Nephron progenitor cell (in vitro differentiated cells): ENCODE data around the gene KCNQ1OT1.

ENCODE experiments used
- DNase-seq: peaks from one replicate; pipeline ENCODE4 v3.0.0; 2021
- H3K27ac Mint-ChIP-seq: 2 replicates; pipeline ENCODE4 v1.8.0; 2021; ENCODE audit warnings: mild to moderate bottlenecking, moderate library complexity, mixed read lengths
- H3K27me3 Mint-ChIP-seq: 2 replicates; pipeline ENCODE4 v1.8.0; 2021; ENCODE audit warnings: mild to moderate bottlenecking, low read depth, mixed read lengths; ENCODE audit not compliant: poor library complexity
- H3K36me3 Mint-ChIP-seq: 2 replicates; pipeline ENCODE4 v1.8.0; 2021; ENCODE audit warnings: low read depth, mixed read lengths
- H3K4me1 Mint-ChIP-seq: 2 replicates; pipeline ENCODE4 v1.8.0; 2021; ENCODE audit warnings: mixed read lengths
- H3K4me3 Mint-ChIP-seq: 2 replicates; pipeline ENCODE4 v1.8.0; 2021; ENCODE audit warnings: mild to moderate bottlenecking, moderate library complexity, mixed read lengths
- H3K9me3 Mint-ChIP-seq: 2 replicates; pipeline ENCODE4 v1.8.0; 2021; ENCODE audit warnings: mild to moderate bottlenecking, moderate library complexity, mixed read lengths
- CTCF ChIP-seq: fragments of 200-600 bp; sonication (generic); IDR thresholded peaks from 2 replicates; pipeline ENCODE4 v1.5.0; 2021; ENCODE audit warnings: antibody characterized with exemption

The KCNQ1OT1 gene

GRCh38 chr11:2679011-2679676, 20.6 kb downstream of the KCNQ1OT1 start:
- no peaks in the 10 kb centered on the region for H3K9me3 Mint-ChIP-seq
- H3K27ac Mint-ChIP-seq: no peak overlapping the region

GRCh38 chr11:2678396-2678795, 21.4 kb downstream of the KCNQ1OT1 start:
- H3K27ac Mint-ChIP-seq: no peak overlapping the region
- no peak for DNase-seq
- H3K4me3 Mint-ChIP-seq: no peak overlapping the region
- H3K4me1 Mint-ChIP-seq: peaks cover 36% of the 10 kb centered on the region
- H3K36me3 Mint-ChIP-seq: peaks cover 18% of the 10 kb centered on the region
- TF ChIP-seq CTCF: no peak
- H3K9me3 Mint-ChIP-seq: no peaks in the 10 kb centered on the region
- H3K27me3 Mint-ChIP-seq: peaks cover 5% of the 10 kb centered on the region

More at GRCh38 chr11:2679011-2679676, 20.6 kb downstream of the KCNQ1OT1 start:
- Mint-ChIP-seq H3K36me3 (peaks cover 14% of the 10 kb centered on the region), H3K27me3 (peaks cover 5% of the 10 kb centered on the region), H3K4me3 (no peak overlapping the region), H3K4me1 (peaks cover 34% of the 10 kb centered on the region)
- no peak for TF ChIP-seq CTCF
- DNase-seq: no peak

GRCh38 chr11:2677127-2677526, 22.7 kb downstream of the KCNQ1OT1 start:
- DNase-seq: no peak
- peaks cover 36% of the 10 kb centered on the region for H3K4me1 Mint-ChIP-seq
- peaks cover 2% of the 10 kb centered on the region for H3K27me3 Mint-ChIP-seq
- peaks cover 20% of the 10 kb centered on the region for H3K36me3 Mint-ChIP-seq
- H3K27ac Mint-ChIP-seq: no peak overlapping the region
- H3K9me3 Mint-ChIP-seq: peaks cover under 1% of the 10 kb centered on the region
- TF ChIP-seq CTCF: no peak
- H3K4me3 Mint-ChIP-seq: no peak overlapping the region

GRCh38 chr11:2675540-2675939, 24.3 kb downstream of the KCNQ1OT1 start:
- DNase-seq: no peak
- H3K27me3 Mint-ChIP-seq: no peaks in the 10 kb centered on the region

GRCh38 chr11:2674658-2675131, 25.1 kb downstream of the KCNQ1OT1 start:
- Mint-ChIP-seq H3K4me1 (peaks cover 36% of the 10 kb centered on the region), H3K4me3 (no peak overlapping the region), H3K27ac (no peak overlapping the region), H3K9me3 (peaks cover 9% of the 10 kb centered on the region), H3K36me3 (peaks cover 39% of the 10 kb centered on the region), H3K27me3 (no peaks in the 10 kb centered on the region)
- no peak for TF ChIP-seq CTCF
- no peak for DNase-seq

More at GRCh38 chr11:2675540-2675939, 24.3 kb downstream of the KCNQ1OT1 start:
- Mint-ChIP-seq H3K36me3 (peaks cover 31% of the 10 kb centered on the region), H3K27ac (no peak overlapping the region), H3K4me3 (no peak overlapping the region), H3K4me1 (peaks cover 36% of the 10 kb centered on the region), H3K9me3 (peaks cover 3% of the 10 kb centered on the region)
- no peak for TF ChIP-seq CTCF

- H3K36me3 Mint-ChIP-seq: peaks cover 46% of the 10 kb centered on the region
- peaks cover 9% of the 10 kb centered on the region for H3K9me3 Mint-ChIP-seq
- no peak for DNase-seq
- no peak overlapping the region for H3K4me3 Mint-ChIP-seq
- no peaks in the 10 kb centered on the region for H3K27me3 Mint-ChIP-seq
- H3K4me1 Mint-ChIP-seq: peaks cover 36% of the 10 kb centered on the region
- no peak for TF ChIP-seq CTCF
- no peak overlapping the region for H3K27ac Mint-ChIP-seq
Measured at GRCh38 chr11:2673871-2674471, 25.8 kb downstream of the KCNQ1OT1 start.
